Activated CD4-positive, alpha-beta T cell treated with anti-CD3 and anti-CD28 coated beads, Interleukin-2, amount 10 ng/mL, durations not matched to agents 7 days and 5 days (primary cell): ENCODE measurements around the gene SVIL. TPM values are rescaled to one million over a fixed set of nuclear protein-coding genes. Genes with fewer than 3 reads are reported as not detected.
A peak's percentile ranks its signal among the peaks of the same experiment; 100 is the strongest.

ENCODE experiments used
- CTCF ChIA-PET: fragments of 350-600 bp; sonication (Branson Sonifier 250); formaldehyde crosslinking; loops from one replicate; lab custom pipeline; 2021; ENCODE audit warnings: antibody characterized with exemption; lab: Charles Lee
- POLR2A ChIA-PET: fragments of 350-600 bp; sonication (Branson Sonifier 250); formaldehyde crosslinking; loops from one replicate; lab custom pipeline; 2021; ENCODE audit warnings: antibody characterized with exemption; lab: Charles Lee
- DNase-seq: peaks from one replicate; pipeline ENCODE4 v3.0.0-alpha.2; 2020
- H3K27ac Mint-ChIP-seq: one replicate; pipeline ENCODE4 v1.8.0; 2021; ENCODE audit warnings: mild to moderate bottlenecking, moderate library complexity, mixed read lengths
- H3K27me3 Mint-ChIP-seq: one replicate; pipeline ENCODE4 v1.8.0; 2021; ENCODE audit warnings: mixed read lengths
- H3K36me3 Mint-ChIP-seq: one replicate; pipeline ENCODE4 v1.8.0; 2021; ENCODE audit warnings: low read depth, mixed read lengths
- H3K4me1 Mint-ChIP-seq: one replicate; pipeline ENCODE4 v1.8.0; 2021; ENCODE audit warnings: mixed read lengths
- H3K4me3 Mint-ChIP-seq: one replicate; pipeline ENCODE4 v1.8.0; 2021; ENCODE audit warnings: mild to moderate bottlenecking, moderate library complexity, mixed read lengths
- H3K9me3 Mint-ChIP-seq: one replicate; pipeline ENCODE4 v1.8.0; 2021; ENCODE audit warnings: mixed read lengths
- microRNA-seq: library from miRNA; unstranded; fragments of <30 nt; microRNA quantifications from one replicate; pipeline ENCODE4 v1.2.0, GENCODE V29; 2021; ENCODE audit warnings: borderline microRNAs expressed, borderline replicate concordance
- total RNA-seq, 2 experiments: library from RNA; stranded (reverse); gene quantifications; one replicate each; pipeline ENCODE4 v1.2.3, GENCODE V29; 2021

SVIL gene
- total RNA-seq, 2 experiments from 2014 or later = 22.6 to 26.8 TPM

DNA sequence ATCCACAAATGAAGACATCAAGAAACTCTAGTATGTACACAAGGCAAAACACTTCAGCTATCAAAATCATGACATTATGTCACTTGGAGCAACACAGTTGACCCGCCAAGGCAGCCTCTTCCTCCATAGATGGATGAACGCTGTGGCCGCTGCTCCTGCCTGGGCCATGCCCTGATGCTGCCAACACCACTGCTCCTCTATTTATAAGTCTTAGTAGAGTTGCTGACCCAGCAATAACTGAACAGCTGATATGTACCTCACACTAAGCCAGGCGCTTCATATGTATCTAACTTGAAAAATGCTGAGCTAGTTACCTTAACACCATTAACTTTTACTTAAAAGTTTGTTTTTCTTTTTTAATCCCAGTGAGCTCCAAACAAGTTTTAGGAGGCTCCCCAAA, 214.0 kb downstream of the SVIL start:
- no peak overlapping the region for H3K4me3 Mint-ChIP-seq
- CTCF ChIA-PET = no interaction called here
- no peak overlapping the region for H3K27ac Mint-ChIP-seq
- no peak for DNase-seq
- H3K4me1 Mint-ChIP-seq = no peaks in the 10 kb centered on the region
- POLR2A ChIA-PET = no interaction called here
- H3K9me3 Mint-ChIP-seq = no peaks in the 10 kb centered on the region
- H3K27me3 Mint-ChIP-seq = no peaks in the 10 kb centered on the region
- H3K36me3 Mint-ChIP-seq = peaks cover 38% of the 10 kb centered on the region

DNA sequence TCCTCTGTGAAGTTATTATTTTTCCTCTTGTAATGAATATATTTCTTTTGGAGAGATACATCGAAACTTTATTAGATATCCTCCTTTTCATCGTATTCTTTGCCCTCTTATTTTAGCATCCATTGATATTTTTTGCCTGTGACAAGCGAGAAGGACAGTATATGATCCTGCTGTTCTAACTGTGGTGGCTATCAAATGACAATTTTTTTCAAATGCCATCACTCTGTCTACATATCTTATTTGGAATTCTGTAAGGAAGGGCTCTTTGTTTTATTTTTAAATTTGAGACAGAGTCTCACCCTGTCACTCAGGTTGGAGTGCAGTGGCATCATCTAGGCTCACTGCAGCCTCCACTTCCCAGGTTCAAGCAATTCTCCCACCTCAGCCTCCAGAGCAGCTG, 217.4 kb downstream of the SVIL start:
- H3K27ac Mint-ChIP-seq = no peak overlapping the region
- H3K27me3 Mint-ChIP-seq = no peaks in the 10 kb centered on the region
- no peak overlapping the region for H3K4me3 Mint-ChIP-seq
- POLR2A ChIA-PET = no interaction called here
- CTCF ChIA-PET = interaction anchor here (0.8 kb wide), 1 partner anchor 10 kb away, joined by 5 read pairs; no protein-coding TSS in a partner anchor
- no peak for DNase-seq
- no peaks in the 10 kb centered on the region for H3K9me3 Mint-ChIP-seq
- H3K4me1 Mint-ChIP-seq = peaks cover 6% of the 10 kb centered on the region
- peaks cover 27% of the 10 kb centered on the region for H3K36me3 Mint-ChIP-seq

DNA sequence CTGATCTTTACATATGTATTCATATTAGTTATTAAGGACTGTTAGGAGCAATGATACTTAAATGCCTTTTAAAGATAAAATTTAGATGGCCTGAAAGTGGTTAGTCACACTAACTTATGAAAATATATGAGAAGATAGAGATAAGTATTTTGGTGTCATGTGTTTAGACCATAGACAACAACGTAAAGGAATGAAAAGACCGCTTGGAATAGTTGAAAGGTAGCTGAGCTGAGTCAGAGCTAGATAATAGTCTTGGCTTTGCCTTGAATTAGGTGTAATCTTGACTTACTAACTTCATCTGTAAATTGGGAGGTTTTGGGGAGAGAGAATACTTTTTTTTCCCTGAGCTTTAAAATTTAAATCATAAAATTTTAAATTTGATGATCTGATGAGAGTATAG, 218.9 kb downstream of the SVIL start:
- H3K27me3 Mint-ChIP-seq = no peaks in the 10 kb centered on the region
- DNase-seq = no peak
- ChIA-PET CTCF (no interaction called here), POLR2A (no interaction called here)
- H3K4me3 Mint-ChIP-seq = no peak overlapping the region
- H3K9me3 Mint-ChIP-seq = no peaks in the 10 kb centered on the region
- H3K27ac Mint-ChIP-seq = no peak overlapping the region
- H3K4me1 Mint-ChIP-seq = peaks cover 14% of the 10 kb centered on the region
- peaks cover 13% of the 10 kb centered on the region for H3K36me3 Mint-ChIP-seq

DNA sequence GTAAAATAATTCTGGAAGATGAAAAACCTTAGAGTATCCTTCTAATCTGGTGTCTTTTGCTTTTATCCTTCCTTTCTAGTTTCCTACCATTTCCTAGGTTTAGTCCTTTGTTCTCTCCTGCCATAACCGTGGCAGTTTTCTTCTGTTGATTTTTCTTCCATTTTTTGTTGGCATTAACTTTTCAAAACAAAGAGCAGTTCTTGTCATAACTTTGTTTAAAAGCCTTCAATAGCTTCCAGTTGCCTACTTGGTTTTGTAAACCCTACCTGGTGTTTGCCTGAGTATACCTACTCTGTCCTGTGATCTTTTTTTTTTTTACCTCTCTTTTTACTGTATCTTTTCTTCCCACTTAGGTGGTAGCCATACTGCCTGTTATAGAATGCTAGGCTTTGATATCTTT, 220.3 kb downstream of the SVIL start:
- no peaks in the 10 kb centered on the region for H3K9me3 Mint-ChIP-seq
- H3K27me3 Mint-ChIP-seq = no peaks in the 10 kb centered on the region
- H3K27ac Mint-ChIP-seq = no peak overlapping the region
- H3K4me1 Mint-ChIP-seq = peaks cover 18% of the 10 kb centered on the region
- no peak overlapping the region for H3K4me3 Mint-ChIP-seq
- no peak for DNase-seq
- H3K36me3 Mint-ChIP-seq = peaks cover 10% of the 10 kb centered on the region
- ChIA-PET CTCF (no interaction called here), POLR2A (no interaction called here)

DNA sequence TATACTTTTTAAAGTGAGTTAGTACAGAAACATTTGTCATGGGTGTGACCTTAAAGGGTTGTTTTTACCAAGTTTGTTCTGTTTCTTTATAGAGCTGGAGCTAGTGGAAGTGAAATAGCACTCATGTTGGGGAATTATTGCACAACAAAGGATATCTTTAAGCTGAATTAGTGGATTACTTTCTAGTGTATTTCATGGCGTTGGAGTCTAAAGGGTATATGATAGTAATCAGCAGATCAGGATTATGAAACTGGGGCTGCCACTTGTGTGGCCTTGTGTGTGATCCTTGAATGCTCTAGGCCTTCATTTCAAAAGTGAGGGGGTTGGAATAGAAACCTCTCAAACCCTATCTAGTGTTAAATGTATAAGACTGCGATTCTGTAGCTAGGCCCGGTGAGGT, 222.3 kb downstream of the SVIL start:
- peaks cover 28% of the 10 kb centered on the region for H3K4me1 Mint-ChIP-seq
- no peak overlapping the region for H3K27ac Mint-ChIP-seq
- H3K9me3 Mint-ChIP-seq = peaks cover 6% of the 10 kb centered on the region
- peaks cover 7% of the 10 kb centered on the region for H3K36me3 Mint-ChIP-seq
- ChIA-PET CTCF (no interaction called here), POLR2A (no interaction called here)
- DNase-seq = no peak
- H3K27me3 Mint-ChIP-seq = no peaks in the 10 kb centered on the region
- H3K4me3 Mint-ChIP-seq = no peak overlapping the region

DNA sequence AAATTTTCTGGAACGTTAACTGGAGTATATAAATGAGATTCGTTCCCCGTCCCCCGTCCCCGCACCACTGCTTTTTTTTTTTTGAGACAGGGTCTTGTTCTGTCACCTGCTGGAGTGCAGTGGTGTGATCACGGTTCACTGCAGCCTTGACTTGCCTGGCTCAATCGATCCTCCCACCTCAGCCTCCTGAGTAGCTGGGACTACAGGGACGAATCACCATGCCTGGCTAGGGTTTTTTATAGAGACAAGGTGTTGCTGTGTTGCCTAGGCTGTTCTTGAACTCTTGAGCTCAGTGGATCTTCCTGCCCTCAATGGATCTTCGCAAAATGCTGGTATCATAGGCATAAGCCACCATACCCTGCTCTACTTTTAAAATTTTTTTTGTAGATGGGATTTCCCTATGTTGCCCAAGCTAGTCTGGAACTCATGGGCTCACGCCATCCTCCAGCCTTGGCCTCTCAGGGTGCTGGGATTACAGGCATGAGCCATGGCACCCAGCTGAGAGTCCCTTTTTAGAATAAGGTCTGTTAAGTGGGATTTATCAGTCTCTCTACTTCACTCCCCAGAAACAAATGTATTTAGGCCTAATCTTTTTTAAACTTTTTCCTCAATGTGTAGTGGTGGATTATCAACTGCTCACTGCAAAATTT, 223.0 kb downstream of the SVIL start:
- Mint-ChIP-seq H3K9me3 (peaks cover 9% of the 10 kb centered on the region), H3K4me3 (no peak overlapping the region)
- POLR2A ChIA-PET = interaction anchor here (0.7 kb wide), 1 partner anchor 212 kb away, joined by 4 read pairs; no protein-coding TSS in a partner anchor

DNA sequence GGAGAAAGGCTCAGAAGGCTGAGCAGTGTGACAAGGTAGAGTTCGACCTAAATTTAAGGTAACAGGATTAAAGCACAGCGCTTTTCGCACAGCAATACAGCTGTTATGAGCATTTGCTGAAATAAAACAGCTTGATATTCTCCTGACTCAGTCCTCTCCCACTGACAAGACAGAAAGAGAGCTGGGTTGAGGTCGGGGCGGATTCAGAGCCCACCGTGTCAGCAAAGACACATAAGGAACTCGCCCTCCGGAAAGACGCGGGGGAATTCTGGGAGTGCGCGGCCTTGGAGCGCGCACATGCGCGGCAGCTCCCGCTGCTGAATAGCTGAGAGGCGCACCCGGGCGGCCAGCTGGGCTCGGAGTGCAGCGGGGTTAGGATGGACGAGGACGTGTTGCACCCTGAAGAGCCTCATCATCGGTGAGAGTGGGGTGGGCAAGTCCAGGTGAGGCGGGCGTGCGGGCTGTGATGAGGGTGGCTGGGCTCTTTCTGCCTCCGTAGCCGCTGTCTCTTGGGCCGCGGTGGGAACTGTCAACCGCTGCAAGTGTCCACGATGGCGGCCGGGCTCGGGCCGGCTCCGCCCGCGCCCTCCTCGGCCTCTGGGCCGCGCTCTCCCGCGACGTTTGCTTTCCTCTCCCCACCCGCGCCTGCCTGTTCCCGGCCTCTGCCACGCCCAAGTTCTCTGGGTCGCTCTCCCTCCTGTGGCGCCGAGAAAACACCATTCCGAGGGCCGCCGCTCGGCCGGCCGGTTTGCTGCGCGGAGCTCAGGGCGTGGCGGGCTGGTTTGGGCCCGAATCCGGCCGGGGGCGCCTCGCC, 225.3 kb downstream of the SVIL start:
- H3K9me3 Mint-ChIP-seq = peaks cover 9% of the 10 kb centered on the region
- H3K4me1 Mint-ChIP-seq = peaks cover 25% of the 10 kb centered on the region
- peak; percentile 38 for DNase-seq
- H3K4me3 Mint-ChIP-seq = peak overlapping the region; percentile 93
- POLR2A ChIA-PET = no interaction called here
- peak overlapping the region; percentile 94 for H3K27ac Mint-ChIP-seq
- H3K36me3 Mint-ChIP-seq = peaks cover 1% of the 10 kb centered on the region
- no peaks in the 10 kb centered on the region for H3K27me3 Mint-ChIP-seq
- CTCF ChIA-PET = interaction anchor here (0.8 to 1.3 kb wide), 3 partner anchors 20 to 26 kb away, joined by 3 to 4 read pairs (median 3); no protein-coding TSS in a partner anchor

More for the DNA sequence above, 223.0 kb downstream of the SVIL start:
- Mint-ChIP-seq H3K27me3 (no peaks in the 10 kb centered on the region), H3K27ac (no peak overlapping the region), H3K4me1 (peaks cover 28% of the 10 kb centered on the region), H3K36me3 (peaks cover 1% of the 10 kb centered on the region)
- CTCF ChIA-PET = no interaction called here
- no peak for DNase-seq

DNA sequence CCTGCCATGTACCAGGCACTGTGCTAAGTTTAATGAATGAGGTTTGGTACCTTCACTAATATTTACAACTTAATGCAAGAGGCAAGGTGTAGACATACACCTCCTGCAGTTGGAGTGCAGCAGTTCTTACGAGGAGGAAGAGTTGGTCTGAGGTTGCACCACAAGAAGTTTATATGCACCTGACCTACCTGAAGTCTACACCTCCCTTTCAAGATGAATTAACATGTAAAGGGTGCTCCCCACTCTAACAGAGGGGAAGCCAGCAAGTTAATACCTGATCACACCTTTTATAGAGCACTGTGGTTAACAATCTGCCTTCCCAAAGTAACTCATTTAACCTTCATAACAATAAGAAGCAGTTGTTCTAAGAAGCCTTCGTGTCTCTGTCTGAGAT, 225.9 kb downstream of the SVIL start:
- Mint-ChIP-seq H3K4me1 (peaks cover 24% of the 10 kb centered on the region), H3K27me3 (no peaks in the 10 kb centered on the region), H3K36me3 (peaks cover 1% of the 10 kb centered on the region), H3K27ac (peak overlapping the region; percentile 94), H3K9me3 (peaks cover 9% of the 10 kb centered on the region), H3K4me3 (peak overlapping the region; percentile 93)
- ChIA-PET CTCF (interaction anchor here (0.8 kb wide), 2 partner anchors 20 to 25 kb away, joined by 3 read pairs; no protein-coding TSS in a partner anchor), POLR2A (no interaction called here)
- no peak for DNase-seq

Small RNA genes lying within 50 kb of the gene (microRNA-seq; reads per million reads assigned to microRNA genes)
- not detected for gene MIR604
- not detected for gene MIR938
